Mucosa of stomach (tissue), 1 donor: ENCODE results near the gene KRT81.

Experiments used
- H3K27me3 ChIP-seq: one replicate; pipeline ENCODE4 v1.7.0; 2013; ENCODE audit warnings: mild to moderate bottlenecking, low read length; ENCODE audit not compliant: control insufficient read depth, insufficient read depth
- H3K36me3 ChIP-seq: one replicate; pipeline ENCODE4 v1.7.0; 2013; ENCODE audit warnings: low read length; ENCODE audit not compliant: control insufficient read depth, insufficient read depth
- H3K4me1 ChIP-seq: one replicate; pipeline ENCODE4 v1.7.0; 2013; ENCODE audit warnings: mild to moderate bottlenecking, low read length; ENCODE audit not compliant: control insufficient read depth, insufficient read depth
- H3K4me3 ChIP-seq: one replicate; pipeline ENCODE4 v1.7.0; 2013; ENCODE audit warnings: low read length
- H3K9ac ChIP-seq: one replicate; pipeline ENCODE4 v1.7.0; 2013; ENCODE audit warnings: mild to moderate bottlenecking, low read length, moderate library complexity
- H3K9me3 ChIP-seq: one replicate; pipeline ENCODE4 v1.7.0; 2013; ENCODE audit warnings: mild to moderate bottlenecking, low read length, moderate library complexity; ENCODE audit not compliant: control insufficient read depth
- donor health status: Pancreatic carcinoma.

KRT81 gene

DNA sequence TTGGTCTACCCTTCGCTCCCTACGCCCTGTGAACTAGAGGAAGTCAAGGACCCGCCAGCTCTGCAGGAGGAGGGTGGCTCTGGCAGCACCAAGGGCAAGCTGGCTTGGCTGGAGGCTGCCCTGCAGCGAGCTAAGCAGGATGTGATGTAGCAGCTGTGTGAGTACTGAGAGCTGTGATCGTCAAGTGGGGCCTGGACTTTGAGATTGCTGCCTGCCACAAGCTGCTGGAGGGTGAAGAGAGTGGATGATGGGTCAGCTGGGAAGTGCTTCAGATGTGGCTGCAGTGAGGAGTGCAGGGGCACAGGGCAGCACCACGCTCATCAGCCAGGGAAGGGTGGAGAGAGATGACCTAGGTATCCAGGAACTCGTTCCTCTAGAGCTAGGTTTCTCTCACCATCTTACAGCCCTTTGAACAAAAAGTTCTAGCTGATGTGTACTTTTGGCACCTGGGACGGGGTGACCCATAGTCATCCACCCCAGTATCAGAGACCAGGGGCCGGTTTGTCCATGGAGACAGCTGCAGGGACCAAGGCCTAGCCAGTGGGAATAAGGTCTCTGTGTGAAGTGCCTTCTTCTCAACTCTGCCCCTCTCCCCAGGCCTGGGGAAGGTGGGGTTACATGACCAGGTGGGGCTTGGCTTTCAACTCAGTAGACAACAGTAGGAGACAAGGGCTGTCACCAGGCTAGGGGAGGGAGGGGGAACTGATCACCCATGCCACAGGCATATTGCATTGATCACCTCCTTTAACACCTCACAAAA, 13.7 kb downstream of the KRT81 start:
- Histone ChIP-seq H3K4me3 (no peak overlapping the region), H3K27me3 (peaks cover 4% of the 10 kb centered on the region), H3K36me3 (no peaks in the 10 kb centered on the region), H3K9ac (no peak overlapping the region), H3K4me1 (peaks cover 30% of the 10 kb centered on the region), H3K9me3 (no peaks in the 10 kb centered on the region)

DNA sequence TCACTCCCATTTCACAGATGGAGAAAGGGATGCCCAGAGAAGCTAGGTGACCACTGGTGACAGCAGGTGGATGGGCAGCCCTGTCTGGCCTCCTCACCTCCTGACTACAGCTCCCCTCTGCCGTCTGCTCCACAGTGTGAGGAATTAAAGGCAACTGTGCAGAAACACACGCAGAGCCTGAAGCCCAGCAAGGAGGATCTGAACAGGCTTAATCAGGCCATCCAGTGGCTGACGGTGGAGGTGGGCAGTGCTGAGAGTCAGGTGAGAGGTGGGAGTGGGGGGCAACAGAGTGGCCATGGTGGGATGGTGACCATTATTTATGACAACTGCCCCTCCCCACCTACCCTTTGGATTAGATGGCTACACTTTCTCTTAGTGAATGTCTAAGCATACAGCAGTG, 15.6 kb downstream of the KRT81 start:
- H3K4me3 ChIP-seq: no peak overlapping the region
- H3K27me3 ChIP-seq: peaks cover 4% of the 10 kb centered on the region

DNA sequence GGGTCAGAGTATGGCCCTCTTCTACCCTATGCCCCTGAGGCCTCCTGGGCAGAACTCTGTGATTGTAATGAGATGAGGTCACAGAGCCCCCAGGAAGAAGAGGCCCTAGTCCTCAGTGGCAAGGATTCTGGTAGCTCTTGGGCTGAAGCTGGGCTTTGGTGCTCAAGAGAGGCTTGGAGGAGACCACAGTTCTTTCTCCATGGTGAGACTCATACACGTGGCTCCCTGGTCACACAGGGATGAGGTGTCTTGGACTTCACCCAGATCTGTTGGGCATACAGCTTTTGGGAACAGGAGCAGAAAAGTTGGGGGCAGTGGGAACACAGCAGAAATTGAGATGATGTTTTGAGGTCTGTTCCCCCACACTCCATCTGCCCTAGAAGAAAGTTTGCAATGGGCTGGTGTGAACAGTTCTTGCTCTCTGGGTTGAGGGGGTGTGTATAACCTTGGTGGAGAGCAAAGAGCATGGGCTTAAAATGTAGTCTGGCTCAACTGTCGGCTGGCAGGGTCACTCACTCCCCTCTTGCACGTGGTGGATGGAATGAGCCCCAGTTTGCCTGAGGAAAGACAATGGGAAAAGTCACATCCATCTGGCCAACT, 16.7 kb downstream of the KRT81 start, which contains the start of gene KRT86:
Gene KRT86 (plus strand): TSS at position 125 of the 600 bp plus-strand sequence. CDS start 27,272 bp downstream, outside the sequence.
- Histone ChIP-seq H3K9me3 (no peaks in the 10 kb centered on the region), H3K36me3 (no peaks in the 10 kb centered on the region), H3K4me1 (peaks cover 12% of the 10 kb centered on the region), H3K9ac (no peak within 1 kb of the TSS), H3K27me3 (peaks cover 4% of the 10 kb centered on the region), H3K4me3 (no peak within 1 kb of the TSS)

More for the DNA sequence above, 15.6 kb downstream of the KRT81 start:
- Histone ChIP-seq H3K4me1 (peaks cover 23% of the 10 kb centered on the region), H3K9me3 (no peaks in the 10 kb centered on the region), H3K36me3 (no peaks in the 10 kb centered on the region), H3K9ac (no peak overlapping the region)

DNA sequence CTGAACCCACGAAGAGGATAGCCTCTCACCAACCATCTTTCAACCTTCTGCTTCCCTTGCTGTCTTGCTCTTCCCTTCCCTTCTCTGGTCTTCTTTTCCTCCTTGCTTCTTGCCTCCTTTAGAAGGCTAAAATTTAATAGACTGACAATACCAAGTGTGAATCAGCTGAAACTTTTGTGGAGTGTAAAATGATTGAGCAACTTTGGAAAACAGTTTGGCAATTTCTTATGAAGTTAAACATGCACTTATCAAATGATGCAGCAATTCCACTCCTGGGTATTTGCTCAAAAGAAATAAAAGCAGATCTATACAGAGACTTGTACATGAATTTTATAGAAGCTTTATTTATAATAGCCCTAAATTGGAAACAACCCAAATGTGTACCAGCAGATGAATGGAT, 20.2 kb downstream of the KRT81 start:
- Histone ChIP-seq H3K36me3 (no peaks in the 10 kb centered on the region), H3K4me1 (no peaks in the 10 kb centered on the region), H3K9ac (no peak overlapping the region), H3K27me3 (no peaks in the 10 kb centered on the region), H3K4me3 (no peak overlapping the region), H3K9me3 (no peaks in the 10 kb centered on the region)

- H3K4me3 ChIP-seq: no peak overlapping the region
Observed at GRCh38 chr12:52270541-52271070, 20.7 kb downstream of the KRT81 start.

DNA sequence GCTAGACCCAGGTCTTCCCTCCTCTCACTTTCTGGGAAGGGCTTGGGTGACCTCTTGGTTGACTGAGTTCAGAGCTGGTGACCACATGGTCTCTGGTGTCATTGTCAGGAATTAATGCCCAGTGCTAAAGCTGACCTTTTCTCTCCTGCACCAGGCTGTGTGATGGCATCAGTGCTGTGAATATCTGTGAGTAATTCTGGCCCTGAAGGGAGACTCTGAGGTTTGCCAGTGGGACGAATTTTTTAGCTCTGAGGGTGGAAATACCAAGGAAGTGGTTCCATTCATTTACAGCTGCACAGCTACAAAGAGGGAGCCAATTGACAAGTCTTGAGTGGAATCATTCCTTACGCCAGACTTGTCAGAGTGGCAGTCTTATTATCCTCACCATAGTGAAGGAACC, 23.1 kb downstream of the KRT81 start:
- H3K9ac ChIP-seq: no peak overlapping the region
- no peaks in the 10 kb centered on the region for H3K4me1 ChIP-seq
- no peaks in the 10 kb centered on the region for H3K9me3 ChIP-seq
- H3K27me3 ChIP-seq: no peaks in the 10 kb centered on the region
- no peaks in the 10 kb centered on the region for H3K36me3 ChIP-seq
- no peak overlapping the region for H3K4me3 ChIP-seq

More at GRCh38 chr12:52270541-52271070, 20.7 kb downstream of the KRT81 start:
- H3K27me3 ChIP-seq: no peaks in the 10 kb centered on the region
- no peaks in the 10 kb centered on the region for H3K4me1 ChIP-seq
- H3K9me3 ChIP-seq: no peaks in the 10 kb centered on the region
- no peaks in the 10 kb centered on the region for H3K36me3 ChIP-seq
- no peak overlapping the region for H3K9ac ChIP-seq

GRCh38 chr12:52267699-52268098, 23.6 kb downstream of the KRT81 start:
- Histone ChIP-seq H3K9ac (no peak overlapping the region), H3K4me3 (no peak overlapping the region), H3K36me3 (no peaks in the 10 kb centered on the region), H3K4me1 (no peaks in the 10 kb centered on the region), H3K9me3 (no peaks in the 10 kb centered on the region), H3K27me3 (no peaks in the 10 kb centered on the region)

- H3K9me3 ChIP-seq: no peaks in the 10 kb centered on the region
- no peaks in the 10 kb centered on the region for H3K27me3 ChIP-seq
- H3K36me3 ChIP-seq: no peaks in the 10 kb centered on the region
- no peaks in the 10 kb centered on the region for H3K4me1 ChIP-seq
- no peak overlapping the region for H3K4me3 ChIP-seq
- H3K9ac ChIP-seq: no peak overlapping the region
Observed at GRCh38 chr12:52267266-52267665, 24.1 kb downstream of the KRT81 start.

DNA sequence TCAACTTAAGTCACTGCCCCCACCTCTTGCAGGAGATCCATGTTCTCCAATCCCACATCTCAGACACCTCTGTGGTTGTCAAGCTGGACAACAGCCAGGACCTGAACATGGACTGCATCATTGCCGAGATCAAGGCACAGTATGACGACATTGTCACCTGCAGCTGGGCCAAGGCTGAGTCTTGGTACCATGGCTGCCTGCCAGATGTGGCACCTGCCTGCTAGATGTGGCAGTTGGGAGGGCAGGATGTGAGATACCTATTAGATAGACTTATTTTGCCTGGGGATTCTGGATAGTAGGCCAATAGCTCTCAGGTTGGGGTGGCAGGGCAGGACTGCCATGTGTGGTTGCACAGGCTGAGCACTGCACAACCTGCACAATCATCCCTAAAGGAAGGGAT, 24.8 kb downstream of the KRT81 start:
- Histone ChIP-seq H3K36me3 (no peaks in the 10 kb centered on the region), H3K9me3 (no peaks in the 10 kb centered on the region), H3K27me3 (no peaks in the 10 kb centered on the region), H3K4me1 (no peaks in the 10 kb centered on the region), H3K9ac (no peak overlapping the region), H3K4me3 (no peak overlapping the region)

- no peaks in the 10 kb centered on the region for H3K9me3 ChIP-seq
- no peaks in the 10 kb centered on the region for H3K4me1 ChIP-seq
- H3K27me3 ChIP-seq: peaks cover 2% of the 10 kb centered on the region
- no peak overlapping the region for H3K9ac ChIP-seq
- H3K4me3 ChIP-seq: no peak overlapping the region
- H3K36me3 ChIP-seq: no peaks in the 10 kb centered on the region
Observed at GRCh38 chr12:52264435-52264825, 26.9 kb downstream of the KRT81 start.

DNA sequence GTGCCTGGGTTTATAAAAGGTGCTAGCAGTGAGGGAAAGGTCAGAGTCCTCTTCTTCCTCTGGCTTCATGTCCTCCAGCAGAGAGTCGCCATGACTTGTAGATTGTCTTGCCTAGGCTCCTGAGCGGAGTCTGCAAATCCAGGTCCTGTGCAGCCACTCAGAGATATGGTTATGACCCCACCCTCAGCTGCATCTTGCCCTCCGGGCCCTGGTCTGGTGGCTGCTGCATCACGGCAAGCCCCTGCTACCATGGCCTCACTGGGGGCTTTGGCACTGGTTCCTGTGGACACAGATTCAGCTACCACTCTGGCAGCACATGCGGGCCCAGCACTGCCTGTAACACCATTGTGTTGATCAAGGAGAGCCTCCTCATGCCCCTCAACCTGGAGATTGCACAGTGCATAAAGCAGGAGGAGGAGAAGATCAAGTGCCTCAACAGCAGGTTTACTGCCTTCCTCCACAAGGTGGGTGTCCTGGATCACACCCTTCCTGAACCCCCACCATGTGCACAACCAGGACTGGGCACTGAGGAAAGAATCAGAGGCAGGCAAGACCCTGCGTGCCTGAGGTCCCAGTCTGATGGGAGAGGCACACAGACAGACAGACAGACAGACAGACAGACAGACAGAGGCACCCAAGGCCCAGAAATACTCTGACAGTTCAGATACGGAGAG, 27.4 kb downstream of the KRT81 start:
- Histone ChIP-seq H3K27me3 (peaks cover 6% of the 10 kb centered on the region), H3K36me3 (no peaks in the 10 kb centered on the region), H3K9me3 (no peaks in the 10 kb centered on the region), H3K4me1 (peaks cover under 1% of the 10 kb centered on the region), H3K9ac (no peak overlapping the region), H3K4me3 (no peak overlapping the region)

GRCh38 chr12:52262286-52262685, 29.0 kb downstream of the KRT81 start:
- H3K4me1 ChIP-seq: peaks cover 5% of the 10 kb centered on the region
- H3K27me3 ChIP-seq: peaks cover 22% of the 10 kb centered on the region
- H3K4me3 ChIP-seq: no peak overlapping the region
- H3K36me3 ChIP-seq: no peaks in the 10 kb centered on the region
- no peak overlapping the region for H3K9ac ChIP-seq
- no peaks in the 10 kb centered on the region for H3K9me3 ChIP-seq
